ENCODE data around the gene CP.
"Not testable (repeated sequence)": the region's sequence is repeated elsewhere in the genome, so short reads cannot be mapped to it uniquely, and the experiment has no call there.

The CP gene

GRCh38 chr3:149243540-149243939 lies 21.9 kb upstream of the CP start:
- no peak for TF ChIP-seq CTCF (IDR thresholded peaks at IDR 0.05; ENCODE audit: low read depth, low read length)
- H3K4me3 ChIP-seq (ENCODE audit: low read depth, low read length): no peak overlapping the region

DNA sequence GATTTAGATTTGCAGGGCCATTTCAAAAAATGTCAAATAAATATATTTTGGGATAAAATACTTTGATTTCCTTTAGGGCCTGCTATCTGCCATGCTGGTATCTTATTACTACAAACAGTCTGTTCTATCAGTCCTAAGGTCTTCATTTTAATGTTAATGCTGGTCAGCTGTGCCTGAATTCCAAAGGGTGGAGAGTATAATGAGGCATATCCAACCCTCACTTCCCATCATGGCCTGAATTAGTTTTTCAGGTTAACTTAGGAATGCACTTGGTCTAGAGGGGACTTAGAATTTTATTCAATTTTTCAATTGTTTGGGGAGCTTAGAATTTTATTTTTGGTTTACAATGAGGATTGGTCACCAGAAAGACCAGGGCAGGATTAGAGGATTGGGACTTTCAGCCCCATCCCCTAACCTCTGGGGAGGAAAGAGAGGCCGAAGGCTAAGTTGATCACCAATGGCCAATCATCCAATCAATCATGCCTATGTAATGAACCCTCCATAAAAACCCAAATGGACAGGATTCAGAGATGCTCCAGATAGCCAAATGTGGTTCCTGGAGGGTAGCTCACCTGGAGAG lies 17.8 kb upstream of the CP start:
- TF ChIP-seq CTCF (IDR thresholded peaks at IDR 0.05; ENCODE audit: low read depth, low read length): no peak
- no peak overlapping the region for H3K4me3 ChIP-seq (ENCODE audit: low read depth, low read length)

DNA sequence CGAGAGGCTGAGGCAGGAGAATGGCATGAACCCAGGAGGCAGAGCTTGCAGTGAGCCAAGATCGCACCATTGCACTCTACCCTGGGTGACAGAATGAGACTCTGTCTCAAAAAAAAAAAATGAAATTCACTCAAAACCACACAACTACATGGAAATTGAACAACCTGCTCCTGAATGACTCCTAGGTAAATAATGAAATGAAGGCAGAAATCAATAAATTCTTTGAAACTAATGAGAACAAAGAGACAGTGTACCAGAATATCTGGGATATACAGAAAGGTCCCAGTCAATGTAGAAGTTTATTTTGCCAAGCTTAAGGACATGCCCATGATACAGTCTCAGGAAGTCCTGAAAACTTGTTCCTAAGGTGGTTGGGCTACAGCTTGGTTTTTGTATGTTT lies 16.6 kb upstream of the CP start:
- H3K4me3 ChIP-seq (ENCODE audit: low read depth, low read length): not testable (repeated sequence)

- H3K4me3 ChIP-seq (ENCODE audit: low read depth, low read length): no peak overlapping the region
- TF ChIP-seq CTCF (IDR thresholded peaks at IDR 0.05; ENCODE audit: low read depth, low read length): no peak
Observed at GRCh38 chr3:149235599-149236424, 14.2 kb upstream of the CP start.

DNA sequence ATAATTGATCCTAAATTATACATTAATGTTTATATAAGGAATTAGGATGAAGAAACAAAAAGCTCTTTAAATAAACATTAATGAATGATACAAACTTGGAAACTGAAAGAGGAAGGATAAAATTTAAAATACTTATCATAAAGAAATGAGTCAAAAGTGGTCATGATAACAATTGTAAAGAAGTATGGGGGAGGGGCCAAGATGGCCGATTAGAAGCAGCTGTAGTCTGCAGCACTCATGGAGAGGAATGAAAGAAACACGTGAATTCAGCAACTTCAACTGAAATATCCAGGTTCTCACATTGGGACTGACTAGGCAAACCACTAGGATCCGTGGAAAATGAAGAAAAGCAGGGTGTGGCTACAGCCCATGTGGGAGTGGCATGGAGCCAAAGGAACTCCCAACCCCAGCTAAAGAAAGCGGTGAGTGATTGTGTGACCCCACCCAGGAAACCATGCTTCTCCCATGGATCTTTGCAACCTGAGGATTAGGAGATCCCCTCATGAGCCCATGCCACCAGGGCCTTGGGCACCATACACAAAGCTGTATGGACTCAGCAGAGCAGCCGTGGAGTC lies 13.1 kb upstream of the CP start:
- no peak for TF ChIP-seq CTCF (IDR thresholded peaks at IDR 0.05; ENCODE audit: low read depth, low read length)
- no peak overlapping the region for H3K4me3 ChIP-seq (ENCODE audit: low read depth, low read length)

GRCh38 chr3:149233323-149233722 lies 11.7 kb upstream of the CP start:
- no peak for TF ChIP-seq CTCF (IDR thresholded peaks at IDR 0.05; ENCODE audit: low read depth, low read length)
- no peak overlapping the region for H3K4me3 ChIP-seq (ENCODE audit: low read depth, low read length)

- H3K4me3 ChIP-seq (ENCODE audit: low read depth, low read length): no peak overlapping the region
- no peak for TF ChIP-seq CTCF (IDR thresholded peaks at IDR 0.05; ENCODE audit: low read depth, low read length)
Observed at GRCh38 chr3:149231871-149232270, 10.2 kb upstream of the CP start.
